Activated CD4-positive, alpha-beta T cell treated with anti-CD3 and anti-CD28 coated beads for 36 hours (primary cell): ENCODE results near the gene USP6NL. TPM values are rescaled to one million over a fixed set of nuclear protein-coding genes. Genes with fewer than 3 reads are reported as not detected.

Experiments
- ATAC-seq: fragments of 200-7000 bp; cut with Tn5 transposase; one replicate; pipeline ENCODE4 v1.10.0; 2021; ENCODE audit warnings: mild to moderate bottlenecking, moderate library complexity
- CTCF ChIA-PET: fragments of 350-600 bp; sonication (Branson Sonifier 250); formaldehyde crosslinking; loops from one replicate; lab custom pipeline; 2021; ENCODE audit warnings: antibody characterized with exemption; lab: Charles Lee
- POLR2A ChIA-PET: fragments of 350-600 bp; sonication (Branson Sonifier 250); formaldehyde crosslinking; loops from one replicate; lab custom pipeline; 2021; ENCODE audit warnings: antibody characterized with exemption, inconsistent platforms; lab: Charles Lee
- DNase-seq: peaks from one replicate; pipeline ENCODE4 v3.0.0-alpha.2; 2020
- H3K27ac Mint-ChIP-seq: one replicate; pipeline ENCODE4 v1.8.0; 2021; ENCODE audit warnings: mixed read lengths
- H3K27me3 Mint-ChIP-seq: one replicate; pipeline ENCODE4 v1.8.0; 2021; ENCODE audit warnings: mixed read lengths
- H3K36me3 Mint-ChIP-seq: one replicate; pipeline ENCODE4 v1.8.0; 2021; ENCODE audit warnings: low read depth, mixed read lengths
- H3K4me1 Mint-ChIP-seq: one replicate; pipeline ENCODE4 v1.8.0; 2021; ENCODE audit warnings: mixed read lengths
- H3K4me3 Mint-ChIP-seq: one replicate; pipeline ENCODE4 v1.8.0; 2021; ENCODE audit warnings: mild to moderate bottlenecking, moderate library complexity, mixed read lengths
- H3K9me3 Mint-ChIP-seq: one replicate; pipeline ENCODE4 v1.8.0; 2021; ENCODE audit warnings: low read depth, mixed read lengths
- intact Hi-C, 2 experiments: fragments of 100-400 bp; cut with DNase I in 1 of 2; cut with micrococcal nuclease in 1 of 2; formaldehyde crosslinking; loops; one replicate each; pipeline versions ENCODE4 v1.14.2 to v1.15.1; 2022 to 2024; cut with DNase I, micrococcal nuclease
- total RNA-seq, 2 experiments: library from RNA; stranded (reverse); gene quantifications; one replicate each; pipeline ENCODE4 v1.2.3, GENCODE V29; 2021

Gene USP6NL
- total RNA-seq, 2 experiments from 2014 or later: 4.4 to 5.4 TPM

DNA sequence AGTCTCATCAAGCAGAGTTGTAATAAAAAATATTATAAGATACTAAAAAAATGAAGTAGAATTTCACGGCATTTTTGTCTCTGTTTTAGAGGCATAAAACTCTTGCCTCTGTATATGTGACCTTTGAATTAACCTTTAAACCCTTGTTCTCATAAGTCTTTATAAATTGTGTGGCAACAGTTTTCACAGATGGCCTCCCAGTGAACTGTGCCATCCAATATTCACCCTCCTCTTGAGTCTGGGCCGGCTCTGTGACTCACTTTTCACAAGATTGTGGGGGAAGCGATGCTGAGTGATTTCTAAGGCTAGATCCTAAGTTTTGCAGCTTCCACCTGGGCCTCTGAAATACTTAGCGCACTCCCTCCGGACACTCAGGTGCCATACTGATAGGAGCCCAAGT is 4.6 kb upstream of the USP6NL start:
- ATAC-seq (no peak), DNase-seq (no peak)
- Mint-ChIP-seq H3K27ac (no peak overlapping the region), H3K9me3 (peaks cover 8% of the 10 kb centered on the region), H3K4me1 (peaks cover 18% of the 10 kb centered on the region), H3K27me3 (peaks cover 4% of the 10 kb centered on the region), H3K4me3 (no peak overlapping the region), H3K36me3 (no peaks in the 10 kb centered on the region)
- ChIA-PET POLR2A (no interaction called here), CTCF (interaction anchor here (0.7 to 1.1 kb wide), 4 partner anchors 8 to 96 kb away, joined by 3 to 5 read pairs (median 4); no protein-coding TSS in a partner anchor)
- intact Hi-C loops: no loop called here

DNA sequence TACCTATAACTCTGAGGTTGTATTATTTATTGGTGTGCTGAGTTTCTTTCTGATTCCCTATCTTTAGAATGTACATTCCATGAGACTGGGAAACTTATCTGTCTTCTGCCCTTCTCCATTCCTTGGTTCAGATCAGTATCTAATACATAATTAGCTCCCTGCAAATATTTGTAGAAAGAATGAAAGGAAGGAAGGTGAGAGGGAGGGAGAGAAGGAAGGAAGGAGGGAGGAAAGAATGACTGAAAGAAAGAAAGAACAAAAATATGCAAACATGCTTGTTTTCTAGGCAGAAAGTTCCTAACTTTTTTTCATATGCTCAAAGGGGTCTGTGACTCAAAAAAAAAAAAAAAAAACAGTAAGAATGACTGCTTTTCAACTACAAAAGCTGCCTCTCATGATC is 3.9 kb upstream of the USP6NL start:
- Mint-ChIP-seq H3K9me3 (peaks cover 8% of the 10 kb centered on the region), H3K27me3 (peaks cover 3% of the 10 kb centered on the region), H3K4me3 (no peak overlapping the region), H3K4me1 (peaks cover 22% of the 10 kb centered on the region), H3K27ac (no peak overlapping the region), H3K36me3 (no peaks in the 10 kb centered on the region)
- ChIA-PET CTCF (no interaction called here), POLR2A (no interaction called here)
- intact Hi-C loops: no loop called here
- DNase-seq (no peak), ATAC-seq (no peak)

DNA sequence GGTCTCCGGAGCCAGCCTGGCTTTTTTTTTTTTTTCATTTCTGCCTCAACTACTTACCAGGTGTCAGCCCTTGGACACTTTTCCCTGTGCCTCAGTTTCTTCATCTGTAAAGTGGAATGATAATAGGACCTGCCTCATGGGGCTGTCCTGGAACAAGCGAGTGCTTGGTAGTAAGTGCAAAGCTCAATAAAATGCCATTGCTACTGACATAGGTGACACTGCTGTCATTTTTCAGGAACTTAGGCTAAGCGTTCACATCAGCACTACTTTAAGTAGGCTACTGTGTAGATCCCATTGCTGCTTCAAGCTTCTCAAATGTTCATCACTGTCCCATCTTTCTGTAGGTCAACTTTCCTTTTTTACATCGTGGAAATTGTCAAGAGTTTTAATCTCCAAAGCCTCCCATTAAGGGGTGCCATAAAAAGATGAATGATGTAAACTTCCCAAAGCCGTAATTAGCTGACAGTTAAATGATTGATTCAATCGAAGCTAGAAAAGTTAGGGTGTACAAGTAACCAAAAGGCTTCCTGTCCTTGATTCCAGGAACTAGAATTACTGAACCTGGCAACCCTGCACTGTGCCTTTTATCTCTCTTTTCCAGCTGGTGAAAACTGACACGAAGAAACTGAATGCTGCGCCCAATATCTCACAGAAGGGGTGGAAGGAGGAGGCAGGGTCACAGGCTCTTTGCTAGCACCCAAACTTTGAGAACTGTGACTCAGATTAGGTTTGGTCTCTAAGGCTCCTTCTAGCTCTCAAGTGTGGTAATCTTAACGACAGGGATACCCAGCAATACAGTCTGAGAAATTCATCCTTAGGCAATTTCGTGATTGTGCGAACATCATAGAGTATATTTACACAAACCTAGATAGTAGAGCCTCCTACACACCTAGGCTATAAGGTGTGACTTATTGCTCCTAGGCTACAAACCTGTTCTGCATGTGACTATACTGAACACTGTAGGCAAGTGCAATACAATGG is 861 bp upstream of the USP6NL start:
- Mint-ChIP-seq H3K9me3 (peaks cover 8% of the 10 kb centered on the region), H3K4me1 (peaks cover 43% of the 10 kb centered on the region), H3K27ac (peak overlapping the region; percentile 81), H3K4me3 (peak overlapping the region; percentile 76), H3K27me3 (peaks cover 2% of the 10 kb centered on the region), H3K36me3 (no peaks in the 10 kb centered on the region)
- intact Hi-C loops: loop anchor here (2.0 to 5.0 kb wide), 3 partner anchors 34 to 130 kb away; partner anchors contain the start of gene ECHDC3 (in 1 of the 2)
- peak; percentile 30 for DNase-seq
- POLR2A ChIA-PET: no interaction called here
- CTCF ChIA-PET: interaction anchor here (1.0 to 2.1 kb wide), 3 partner anchors 19 to 97 kb away, joined by 3 to 7 read pairs (median 4); no protein-coding TSS in a partner anchor
- ATAC-seq: peak; percentile 62

DNA sequence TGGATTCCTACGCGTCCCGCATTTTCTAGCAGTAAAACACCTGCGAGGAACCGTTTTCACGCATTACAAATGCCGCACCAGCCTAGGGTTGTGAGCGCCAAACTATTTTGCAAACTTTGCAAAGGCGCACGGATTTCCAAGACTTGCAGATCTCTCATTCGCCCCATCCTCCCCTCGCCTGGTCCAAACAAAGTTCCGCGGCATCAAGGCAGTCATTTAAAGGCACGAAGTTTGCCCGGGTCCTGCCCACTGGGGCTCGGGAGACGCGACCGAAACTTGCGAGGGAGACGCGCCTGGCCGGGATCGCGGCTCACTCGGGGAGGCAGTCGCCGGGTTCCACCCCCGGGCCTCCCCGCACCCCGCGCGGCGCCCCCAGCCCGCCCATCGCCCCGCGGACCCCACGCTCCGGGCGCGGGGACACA is 613 bp downstream of the USP6NL start:
- intact Hi-C loops: loop anchor here (1.0 to 5.0 kb wide), 5 partner anchors 30 to 94 kb away; no protein-coding TSS in a partner anchor
- CTCF ChIA-PET: interaction anchor here (1.5 kb wide), 1 partner anchor 12 kb away, joined by 3 read pairs; no protein-coding TSS in a partner anchor
- Mint-ChIP-seq H3K9me3 (no peaks in the 10 kb centered on the region), H3K27ac (peak overlapping the region; percentile 80), H3K36me3 (no peaks in the 10 kb centered on the region), H3K27me3 (peaks cover 2% of the 10 kb centered on the region), H3K4me3 (peak overlapping the region; percentile 83), H3K4me1 (peaks cover 47% of the 10 kb centered on the region)
- POLR2A ChIA-PET: no interaction called here
- ATAC-seq: peak; percentile 5
- DNase-seq: peak; percentile 52

DNA sequence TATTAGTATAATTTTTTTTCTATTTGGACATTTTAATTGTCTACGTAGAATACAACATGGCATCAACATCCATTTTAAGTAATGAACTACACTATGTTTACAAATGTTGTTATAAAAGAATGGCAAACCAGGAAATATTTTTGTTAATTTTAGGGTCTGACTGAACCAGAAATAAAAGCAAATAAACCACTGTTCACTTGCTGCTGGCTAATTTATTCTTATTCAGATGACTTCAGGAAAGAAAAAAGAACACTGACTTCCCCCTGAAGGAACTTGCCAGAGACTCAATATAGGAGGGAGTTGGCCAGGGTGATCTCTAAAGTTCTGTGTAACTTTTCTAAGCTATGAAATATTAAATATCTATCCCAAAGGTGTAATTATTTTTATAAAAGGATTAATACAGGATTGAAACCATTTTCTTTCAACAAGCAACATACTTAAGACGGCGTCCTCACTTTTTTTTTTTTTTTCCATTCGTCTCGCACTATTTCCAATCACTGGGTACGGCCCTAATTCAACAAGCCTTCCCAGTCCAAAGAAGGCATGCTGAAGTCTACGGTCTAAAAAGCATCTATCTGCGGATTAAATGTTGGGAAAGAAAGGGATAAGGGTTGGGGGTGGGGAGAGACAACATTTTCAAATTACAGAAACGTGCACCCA is 1.2 kb downstream of the USP6NL start:
- ChIA-PET CTCF (interaction anchor here (0.6 to 1.5 kb wide), 9 partner anchors 12 to 1399 kb away, joined by 3 to 6 read pairs (median 3); no protein-coding TSS in a partner anchor), POLR2A (interaction anchor here (0.6 kb wide), 1 partner anchor 18 kb away, joined by 9 read pairs; no protein-coding TSS in a partner anchor)
- H3K27ac Mint-ChIP-seq: peak overlapping the region; percentile 80
- H3K36me3 Mint-ChIP-seq: no peaks in the 10 kb centered on the region
- intact Hi-C loops: loop anchor here (2.0 to 5.0 kb wide), 4 partner anchors 29 to 93 kb away; no protein-coding TSS in a partner anchor
- H3K27me3 Mint-ChIP-seq: peaks cover 2% of the 10 kb centered on the region
- no peaks in the 10 kb centered on the region for H3K9me3 Mint-ChIP-seq
- DNase-seq (no peak), ATAC-seq (no peak)
- H3K4me1 Mint-ChIP-seq: peaks cover 50% of the 10 kb centered on the region
- H3K4me3 Mint-ChIP-seq: peak overlapping the region; percentile 83

DNA sequence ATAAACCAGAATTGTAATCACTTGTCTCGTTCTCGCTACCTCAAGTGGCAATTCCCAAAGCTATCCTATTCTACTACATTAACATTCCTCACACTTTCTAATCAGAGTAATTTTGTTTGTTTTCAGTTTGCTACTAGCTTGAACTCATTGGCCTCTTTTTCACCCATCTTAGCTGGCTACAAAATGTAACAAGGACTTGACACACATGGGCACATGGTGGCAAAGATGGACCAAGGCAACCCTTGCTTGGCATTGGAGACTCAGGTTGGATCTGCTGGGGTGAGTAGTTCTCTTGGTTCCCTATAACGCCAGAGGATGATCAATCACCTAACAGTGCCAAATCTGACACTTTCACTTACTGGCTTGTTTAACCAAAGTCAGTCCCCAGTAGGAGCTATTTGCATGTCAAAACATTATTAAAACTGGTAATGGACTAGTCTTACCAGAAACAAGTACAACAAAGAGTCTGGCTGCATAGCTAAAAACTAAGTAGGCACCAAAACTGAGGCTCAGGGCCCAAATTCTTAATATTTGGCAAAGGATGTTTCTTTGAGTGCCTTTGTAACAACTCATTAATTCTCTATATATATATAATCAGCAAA is 1.9 kb downstream of the USP6NL start:
- no peaks in the 10 kb centered on the region for H3K36me3 Mint-ChIP-seq
- POLR2A ChIA-PET: no interaction called here
- H3K27ac Mint-ChIP-seq: no peak overlapping the region
- peaks cover 2% of the 10 kb centered on the region for H3K27me3 Mint-ChIP-seq
- ATAC-seq (no peak), DNase-seq (no peak)
- H3K9me3 Mint-ChIP-seq: no peaks in the 10 kb centered on the region
- CTCF ChIA-PET: interaction anchor here (0.6 to 1.5 kb wide), 9 partner anchors 13 to 1505 kb away, joined by 3 to 5 read pairs (median 3); no protein-coding TSS in a partner anchor
- intact Hi-C loops: loop anchor here (2.0 to 5.0 kb wide), 5 partner anchors 29 to 93 kb away; no protein-coding TSS in a partner anchor
- no peak overlapping the region for H3K4me3 Mint-ChIP-seq
- peaks cover 55% of the 10 kb centered on the region for H3K4me1 Mint-ChIP-seq

DNA sequence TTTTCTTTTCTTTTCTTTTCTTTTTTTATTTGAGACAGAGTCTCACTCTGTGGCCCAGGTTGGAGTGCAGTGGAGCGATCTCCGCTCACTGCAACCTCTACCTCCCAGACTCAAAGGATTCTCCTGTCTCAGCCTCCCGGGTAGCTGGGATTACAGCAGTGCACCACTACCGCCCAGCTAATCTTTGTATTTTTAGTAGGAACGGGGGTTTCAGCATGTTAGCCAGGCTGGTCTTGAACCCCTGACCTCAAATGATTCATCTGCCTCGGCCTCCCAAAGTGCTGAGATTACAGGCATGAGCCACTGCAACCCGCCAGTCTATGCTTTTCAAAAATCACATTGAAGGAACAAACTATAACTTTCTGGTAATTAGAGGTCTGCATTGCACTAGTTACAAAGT is 2.4 kb downstream of the USP6NL start:
- Mint-ChIP-seq H3K27me3 (peaks cover 2% of the 10 kb centered on the region), H3K4me3 (no peak overlapping the region), H3K9me3 (no peaks in the 10 kb centered on the region), H3K27ac (no peak overlapping the region), H3K36me3 (no peaks in the 10 kb centered on the region), H3K4me1 (peaks cover 56% of the 10 kb centered on the region)
- intact Hi-C loops: loop anchor here in 1 of 2 experiments (2.0 kb wide), 1 partner anchor 56 kb away; no protein-coding TSS in a partner anchor
- POLR2A ChIA-PET: no interaction called here
- ATAC-seq (no peak), DNase-seq (no peak)
- CTCF ChIA-PET: interaction anchor here (0.6 to 1.4 kb wide), 5 partner anchors 15 to 1505 kb away, joined by 3 to 6 read pairs (median 3); no protein-coding TSS in a partner anchor

DNA sequence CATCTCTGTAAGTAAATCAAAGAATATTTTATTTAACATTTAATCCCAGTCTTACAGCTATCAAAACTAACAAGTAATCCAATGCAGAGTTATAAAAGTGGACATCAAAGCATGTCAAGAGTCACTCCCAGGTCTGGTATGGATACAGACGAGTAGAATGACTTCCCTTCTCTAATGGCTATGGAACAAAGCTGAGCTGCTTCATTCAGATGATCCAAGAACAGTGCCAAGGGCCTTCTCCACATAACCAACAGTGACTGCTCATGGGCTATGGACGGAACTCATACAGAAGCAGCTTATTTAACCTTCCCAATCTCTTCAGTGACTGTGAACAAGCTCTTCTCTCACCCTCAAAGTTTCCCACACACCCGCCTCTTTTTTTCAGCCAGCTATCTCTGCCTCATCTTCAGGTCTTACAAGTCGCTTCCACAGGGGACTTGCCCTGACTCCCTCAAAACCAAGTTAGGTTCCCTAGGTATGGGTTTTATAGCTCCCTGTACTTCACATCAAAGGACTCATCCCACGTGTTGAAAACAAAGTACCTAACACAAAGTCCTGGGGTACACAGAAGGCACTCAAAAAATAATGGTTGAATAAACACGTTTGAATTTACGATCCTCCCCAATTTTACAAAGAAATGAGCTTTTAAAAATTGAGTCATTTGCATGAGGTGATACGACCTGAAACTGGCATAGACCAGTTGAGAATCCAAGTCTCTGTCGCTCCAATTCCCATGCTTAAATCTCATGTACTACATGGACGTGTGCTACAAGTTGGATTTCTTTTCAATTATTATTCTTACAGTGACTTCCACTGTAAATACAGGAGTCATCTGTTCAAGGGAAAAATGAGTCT is 3.1 kb downstream of the USP6NL start:
- intact Hi-C loops: loop anchor here in 1 of 2 experiments (2.0 kb wide), 1 partner anchor 56 kb away; no protein-coding TSS in a partner anchor
- Mint-ChIP-seq H3K9me3 (no peaks in the 10 kb centered on the region), H3K4me1 (peaks cover 60% of the 10 kb centered on the region), H3K27ac (no peak overlapping the region), H3K27me3 (peaks cover 2% of the 10 kb centered on the region), H3K36me3 (no peaks in the 10 kb centered on the region), H3K4me3 (no peak overlapping the region)
- no peak for ATAC-seq
- peak; percentile 25 for DNase-seq
- ChIA-PET POLR2A (no interaction called here), CTCF (interaction anchor here (0.7 to 1.5 kb wide), 6 partner anchors 8 to 30 kb away, joined by 3 to 6 read pairs (median 3); no protein-coding TSS in a partner anchor)

DNA sequence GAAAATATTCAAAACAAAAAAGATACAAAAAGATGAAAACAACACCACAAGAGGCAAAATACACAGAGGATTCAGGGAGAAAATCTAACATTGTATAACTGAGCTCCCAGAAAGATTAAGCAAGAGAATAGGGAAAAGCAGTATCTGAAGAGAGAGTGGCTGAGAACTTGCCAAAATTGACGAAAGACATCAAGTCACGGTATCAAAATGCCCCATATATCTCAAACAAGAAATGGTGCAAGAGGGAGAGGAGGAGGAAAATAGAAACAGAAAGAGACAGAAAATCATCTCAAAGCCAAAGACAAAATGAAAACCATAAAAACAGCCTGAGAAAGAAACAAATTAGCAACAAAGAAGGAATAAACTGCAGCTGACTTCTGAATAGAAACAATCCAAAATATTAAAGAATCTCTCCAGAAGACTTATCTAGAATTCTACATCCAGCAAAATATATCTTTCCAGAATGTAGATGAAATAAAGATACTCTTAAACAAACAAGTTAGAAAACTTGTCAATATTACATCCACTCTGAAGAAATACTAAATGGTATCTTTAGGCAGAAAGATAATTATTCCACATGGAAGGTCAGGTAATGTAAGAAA is 5.5 kb downstream of the USP6NL start:
- Mint-ChIP-seq H3K27me3 (no peaks in the 10 kb centered on the region), H3K9me3 (no peaks in the 10 kb centered on the region), H3K36me3 (no peaks in the 10 kb centered on the region), H3K4me1 (peaks cover 67% of the 10 kb centered on the region), H3K27ac (no peak overlapping the region), H3K4me3 (no peak overlapping the region)
- intact Hi-C loops: no loop called here
- POLR2A ChIA-PET: no interaction called here
- ATAC-seq: no peak
- no peak for DNase-seq
- CTCF ChIA-PET: no interaction called here
